ENCODE results near the gene ADM2.

- TF ChIP-seq CTCF (IDR thresholded peaks at IDR 0.05; ENCODE audit: insufficient read depth, low read depth, low read length) (no peak), EZH2 (IDR thresholded peaks at IDR 0.05; ENCODE audit: insufficient read depth, low read length) (no peak)
Measured at GRCh38 chr22:50482107-50483074, 1.0 kb downstream of the ADM2 start.
